HL-60 (cell line): ENCODE measurements around the gene KREMEN2.

Source experiments
- CTCF ChIP-seq: IDR thresholded peaks from one replicate; pipeline ENCODE4 v1.5.1; 2011; ENCODE audit warnings: low read length, control low read depth, inconsistent platforms; ENCODE audit not compliant: insufficient read depth
- REST ChIP-seq: IDR thresholded peaks from 2 replicates; pipeline ENCODE4 v1.6.1; 2012; ENCODE audit warnings: low read depth; ENCODE audit not compliant: insufficient replicate concordance

- TF ChIP-seq REST (no peak), CTCF (no peak)
These were observed 27.6 kb downstream of the KREMEN2 start for GRCh38 chr16:2991566-2992261.
